Omental fat pad (tissue), 4 donors: ENCODE data around the gene CLNS1A. TPM values are rescaled to one million over a fixed set of nuclear protein-coding genes. Genes with fewer than 3 reads are reported as not detected.
A peak's percentile ranks its signal among the peaks of the same experiment; 100 is the strongest.

Experiments
- ATAC-seq: fragments of 150-250 bp; one replicate; pipeline ENCODE4 v1.9.1; 2016; ENCODE audit warnings: mild to moderate bottlenecking, moderate library complexity; ENCODE audit not compliant: low FRiP score
- DNase-seq: peaks from one replicate; pipeline ENCODE4 v3.0.0-alpha.2; 2019; ENCODE audit warnings: low spot score
- total RNA-seq, 4 donors: library from RNA; depleted of rRNA; stranded (reverse); fragments of >200 nt; gene quantifications; one replicate each; pipeline ENCODE4 v1.1.0, GENCODE V29; 2016
- TF ChIP-seq, protein P1 (sequence below), 3 donors: fragments of 450-650 bp; IDR thresholded peaks; one replicate each; pipeline ENCODE4 v1.5.1; 2016 to 2017; ENCODE audit warnings: antibody characterized with exemption in 3 of 3, mild to moderate bottlenecking in 3 of 3, moderate library complexity in 2 of 3

Gene CLNS1A
- total RNA-seq, 4 donors from 2014 or later: 34.7 to 104 (median 75.5) TPM

DNA sequence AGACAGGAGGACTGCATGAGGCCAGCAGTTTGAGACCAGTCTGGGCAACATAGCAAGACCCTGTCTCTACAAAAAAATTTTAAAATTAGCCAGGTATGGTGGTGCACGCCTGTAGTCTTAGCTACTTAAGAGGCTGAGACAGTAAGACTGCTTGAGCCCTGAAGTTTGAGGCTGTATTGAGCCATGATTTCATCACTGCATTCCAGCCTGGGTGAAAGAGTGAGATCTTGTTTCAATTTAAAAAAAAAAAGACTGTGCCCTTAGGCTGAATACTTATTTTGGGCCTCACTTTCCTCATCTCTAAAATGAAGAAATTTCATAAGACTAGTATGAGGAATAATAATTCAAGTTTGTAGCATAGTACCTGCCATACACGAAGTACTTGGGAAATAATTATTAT lies 41.0 kb downstream of the CLNS1A start:
- ATAC-seq (no peak), DNase-seq (no peak)
- TF ChIP-seq, protein P1, sequence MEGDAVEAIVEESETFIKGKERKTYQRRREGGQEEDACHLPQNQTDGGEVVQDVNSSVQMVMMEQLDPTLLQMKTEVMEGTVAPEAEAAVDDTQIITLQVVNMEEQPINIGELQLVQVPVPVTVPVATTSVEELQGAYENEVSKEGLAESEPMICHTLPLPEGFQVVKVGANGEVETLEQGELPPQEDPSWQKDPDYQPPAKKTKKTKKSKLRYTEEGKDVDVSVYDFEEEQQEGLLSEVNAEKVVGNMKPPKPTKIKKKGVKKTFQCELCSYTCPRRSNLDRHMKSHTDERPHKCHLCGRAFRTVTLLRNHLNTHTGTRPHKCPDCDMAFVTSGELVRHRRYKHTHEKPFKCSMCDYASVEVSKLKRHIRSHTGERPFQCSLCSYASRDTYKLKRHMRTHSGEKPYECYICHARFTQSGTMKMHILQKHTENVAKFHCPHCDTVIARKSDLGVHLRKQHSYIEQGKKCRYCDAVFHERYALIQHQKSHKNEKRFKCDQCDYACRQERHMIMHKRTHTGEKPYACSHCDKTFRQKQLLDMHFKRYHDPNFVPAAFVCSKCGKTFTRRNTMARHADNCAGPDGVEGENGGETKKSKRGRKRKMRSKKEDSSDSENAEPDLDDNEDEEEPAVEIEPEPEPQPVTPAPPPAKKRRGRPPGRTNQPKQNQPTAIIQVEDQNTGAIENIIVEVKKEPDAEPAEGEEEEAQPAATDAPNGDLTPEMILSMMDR (IDR thresholded peaks at IDR 0.05): no peak

DNA sequence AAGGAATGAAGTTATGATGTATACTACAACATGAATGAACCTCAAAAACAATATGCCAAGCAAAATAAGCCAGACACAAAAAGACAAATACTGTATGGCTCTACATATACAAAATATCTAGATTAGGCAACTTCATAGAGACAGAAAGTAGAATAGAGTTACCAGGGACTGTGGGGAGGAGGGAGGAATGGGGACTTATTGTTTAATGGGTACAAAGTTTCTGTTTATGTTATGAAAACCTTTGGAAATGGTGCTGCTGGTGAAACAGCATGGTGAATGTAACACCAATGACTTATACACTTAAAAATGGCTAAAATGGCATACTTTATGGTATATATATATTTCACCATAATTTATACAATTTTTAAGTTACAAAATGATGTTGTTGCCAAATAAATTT lies 43.7 kb downstream of the CLNS1A start:
- TF ChIP-seq, protein P1 (IDR thresholded peaks at IDR 0.05): no peak
- DNase-seq (no peak), ATAC-seq (no peak)

DNA sequence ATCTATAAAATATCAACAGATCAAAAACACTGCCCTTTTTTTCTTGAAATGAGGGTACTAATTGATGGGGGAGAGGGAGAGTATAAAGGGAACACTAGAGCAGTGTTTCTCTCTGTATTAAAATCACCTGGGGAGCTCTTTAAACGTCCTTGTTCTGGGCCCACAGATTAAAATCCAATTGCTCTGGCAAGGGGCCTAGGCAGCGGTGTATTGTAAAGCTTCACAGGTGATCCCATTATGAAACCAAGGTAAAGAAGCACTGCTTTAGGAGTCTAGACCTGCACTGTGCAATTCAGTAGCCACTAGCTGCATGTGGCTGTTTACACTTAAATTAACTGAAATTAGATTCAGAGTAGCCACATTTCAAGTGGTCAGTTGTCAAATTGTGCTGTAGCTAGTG lies 44.9 kb downstream of the CLNS1A start:
- TF ChIP-seq, protein P1 (IDR thresholded peaks at IDR 0.05): no peak
- ATAC-seq: no peak
- no peak for DNase-seq

DNA sequence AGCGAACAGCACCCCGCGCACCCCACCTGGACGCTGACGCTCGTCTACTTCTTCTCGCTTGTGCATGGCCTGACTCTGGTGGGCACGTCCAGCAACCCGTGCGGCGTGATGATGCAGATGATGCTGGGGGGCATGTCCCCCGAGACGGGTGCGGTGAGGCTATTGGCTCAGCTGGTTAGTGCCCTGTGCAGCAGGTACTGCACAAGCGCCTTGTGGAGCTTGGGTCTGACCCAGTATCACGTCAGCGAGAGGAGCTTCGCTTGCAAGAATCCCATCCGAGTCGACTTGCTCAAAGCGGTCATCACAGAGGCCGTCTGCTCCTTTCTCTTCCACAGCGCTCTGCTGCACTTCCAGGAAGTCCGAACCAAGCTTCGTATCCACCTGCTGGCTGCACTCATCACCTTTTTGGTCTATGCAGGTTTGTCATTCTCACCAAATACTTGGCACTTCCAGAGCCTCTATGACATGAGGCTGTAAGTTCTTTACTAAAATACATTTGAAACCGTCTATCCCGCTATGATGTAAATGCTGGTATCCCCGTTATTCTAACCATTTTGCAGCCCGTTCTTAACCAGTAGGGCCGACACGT lies 47.3 kb downstream of the CLNS1A start:
- DNase-seq: no peak
- peak; percentile 50 for ATAC-seq

DNA sequence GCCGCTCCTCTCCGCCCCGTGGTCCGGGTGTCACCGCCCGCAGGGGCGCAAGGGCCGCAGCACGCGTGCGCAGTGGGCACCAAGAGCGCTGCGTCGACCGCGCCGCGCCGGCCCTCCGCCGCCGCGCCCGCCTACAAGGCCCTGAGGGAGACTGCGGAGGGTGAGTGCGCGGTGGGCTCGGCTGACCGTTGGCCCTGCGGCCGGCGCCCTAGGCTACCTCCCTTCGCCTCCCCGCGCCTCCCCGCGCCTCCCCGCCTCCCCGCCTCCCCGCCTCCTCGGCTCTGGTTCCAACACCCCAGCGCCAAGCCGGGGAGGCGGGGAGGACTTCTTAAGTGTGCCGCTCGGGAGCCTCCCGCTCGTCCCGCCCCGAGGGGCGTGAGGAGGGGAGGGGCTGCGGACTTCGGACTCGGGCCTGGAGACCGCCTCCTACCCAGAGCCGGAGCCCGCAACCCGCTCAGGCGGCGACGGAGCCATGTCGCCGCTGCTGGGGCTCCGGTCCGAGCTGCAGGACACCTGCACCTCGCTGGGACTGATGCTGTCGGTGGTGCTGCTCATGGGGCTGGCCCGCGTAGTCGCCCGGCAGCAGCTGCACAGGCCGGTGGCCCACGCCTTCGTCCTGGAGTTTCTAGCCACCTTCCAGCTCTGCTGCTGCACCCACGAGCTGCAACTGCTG lies 47.9 kb downstream of the CLNS1A start, which contains the start of gene AQP11:
Gene AQP11, plus strand, starts transcription at position 433 of the 673 bp plus-strand sequence. Its CDS starts 40 bp downstream, at position 473.
- ATAC-seq (peak; percentile 95), DNase-seq (peak; percentile 45)
- TF ChIP-seq, protein P1 (IDR thresholded peaks at IDR 0.05): no peak

More for the DNA sequence above, 47.3 kb downstream of the CLNS1A start:
- TF ChIP-seq, protein P1 (IDR thresholded peaks at IDR 0.05): no peak

DNA sequence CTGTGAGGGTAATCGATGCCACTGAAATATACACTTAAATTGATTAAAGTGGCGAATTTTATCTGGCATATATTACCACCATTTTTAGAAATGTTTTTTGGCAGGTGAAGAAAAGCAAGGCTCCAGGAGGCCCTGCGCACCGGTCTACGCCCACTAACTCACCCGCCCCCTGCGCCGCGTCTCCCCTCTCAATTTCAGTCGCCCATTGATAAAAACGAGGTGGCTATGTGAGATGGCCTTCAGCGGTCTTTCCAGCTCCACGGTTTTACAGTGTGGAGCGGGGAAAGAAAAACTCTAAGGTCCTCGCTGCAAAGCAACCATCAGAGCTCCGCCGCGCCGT lies 48.4 kb downstream of the CLNS1A start:
- DNase-seq (no peak), ATAC-seq (peak; percentile 22)
- TF ChIP-seq, protein P1 (IDR thresholded peaks at IDR 0.05): no peak
